CD4-positive, alpha-beta T cell treated with Interleukin-10 for 1 hour (primary cell): ENCODE results near the gene AFG1L.
"Not testable (repeated sequence)": the region's sequence is repeated elsewhere in the genome, so short reads cannot be mapped to it uniquely, and the experiment has no call there.

ENCODE experiments used
- DNase-seq: peaks from one replicate; pipeline ENCODE4 v3.0.0-alpha.2; 2020

The AFG1L gene

DNA sequence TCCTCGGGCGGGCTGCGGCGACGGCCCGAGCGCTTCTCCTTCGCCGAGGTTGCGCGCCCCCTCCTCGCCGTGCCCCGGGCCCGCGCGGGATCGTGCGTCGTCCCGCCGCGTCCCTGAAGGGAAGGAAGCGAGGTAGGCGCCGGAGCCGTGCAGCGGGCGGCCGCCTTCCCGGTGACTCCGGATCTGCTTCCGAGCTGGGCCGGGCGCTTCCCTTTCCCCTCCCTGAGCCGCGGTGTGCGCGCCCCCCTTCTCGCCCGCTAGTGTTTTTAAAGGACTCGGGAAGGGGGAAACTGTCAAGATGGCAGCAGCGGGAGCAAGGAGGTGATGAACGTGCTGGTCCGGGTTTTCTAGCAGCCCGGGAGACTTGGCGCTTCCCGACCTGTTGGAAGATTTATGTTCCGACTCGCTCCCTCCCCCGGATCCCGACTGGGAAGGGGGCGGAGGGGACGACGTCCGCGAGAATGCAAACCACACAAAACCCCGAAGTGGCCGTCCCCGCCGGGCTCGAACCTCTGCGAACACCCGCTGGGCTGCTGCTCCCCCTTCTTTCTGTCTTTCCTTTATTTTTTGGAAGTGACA lies 265.1 kb downstream of the AFG1L start:
- DNase-seq: no peak

DNA sequence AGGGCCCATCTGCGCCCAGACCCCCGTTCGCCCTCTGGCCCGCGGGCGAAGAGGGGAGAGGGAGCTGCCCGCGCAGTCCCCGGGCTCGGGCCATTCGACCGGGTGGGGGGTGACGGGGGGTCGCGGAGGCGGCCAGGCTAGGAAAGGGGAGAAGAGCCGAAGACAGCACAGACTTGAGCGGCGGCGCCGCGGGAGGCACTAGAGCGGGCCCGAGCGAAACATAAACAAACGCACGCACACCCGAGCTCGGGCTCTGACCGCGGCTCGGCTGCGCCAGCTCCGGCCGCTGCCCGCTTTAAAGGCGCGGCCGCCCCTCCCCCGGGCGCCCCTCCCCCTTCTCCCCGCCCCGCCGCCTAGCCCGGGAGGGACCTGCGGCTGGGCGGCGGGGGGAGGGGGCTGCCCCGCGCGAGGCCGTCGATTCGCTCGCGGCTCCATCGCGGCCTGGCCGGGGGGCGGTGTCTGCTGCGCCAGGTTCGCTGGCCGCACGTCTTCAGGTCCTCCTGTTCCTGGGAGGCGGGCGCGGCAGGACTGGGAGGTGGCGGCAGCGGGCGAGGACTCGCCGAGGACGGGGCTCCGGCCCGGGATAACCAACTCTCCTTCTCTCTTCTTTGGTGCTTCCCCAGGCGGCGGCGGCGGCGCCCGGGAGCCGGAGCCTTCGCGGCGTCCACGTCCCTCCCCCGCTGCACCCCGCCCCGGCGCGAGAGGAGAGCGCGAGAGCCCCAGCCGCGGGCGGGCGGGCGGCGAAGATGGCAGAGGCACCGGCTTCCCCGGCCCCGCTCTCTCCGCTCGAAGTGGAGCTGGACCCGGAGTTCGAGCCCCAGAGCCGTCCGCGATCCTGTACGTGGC lies 265.8 kb downstream of the AFG1L start, which contains the start of gene FOXO3:
Gene FOXO3 (plus strand): TSS at position 455 of the 846 bp plus-strand sequence. CDS start 292 bp downstream, at position 747.
- DNase-seq: peak; percentile 80

DNA sequence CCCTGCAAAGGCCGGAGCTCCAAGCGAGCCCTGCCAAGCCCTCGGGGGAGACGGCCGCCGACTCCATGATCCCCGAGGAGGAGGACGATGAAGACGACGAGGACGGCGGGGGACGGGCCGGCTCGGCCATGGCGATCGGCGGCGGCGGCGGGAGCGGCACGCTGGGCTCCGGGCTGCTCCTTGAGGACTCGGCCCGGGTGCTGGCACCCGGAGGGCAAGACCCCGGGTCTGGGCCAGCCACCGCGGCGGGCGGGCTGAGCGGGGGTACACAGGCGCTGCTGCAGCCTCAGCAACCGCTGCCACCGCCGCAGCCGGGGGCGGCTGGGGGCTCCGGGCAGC lies 266.4 kb downstream of the AFG1L start:
- not testable (repeated sequence) for DNase-seq

DNA sequence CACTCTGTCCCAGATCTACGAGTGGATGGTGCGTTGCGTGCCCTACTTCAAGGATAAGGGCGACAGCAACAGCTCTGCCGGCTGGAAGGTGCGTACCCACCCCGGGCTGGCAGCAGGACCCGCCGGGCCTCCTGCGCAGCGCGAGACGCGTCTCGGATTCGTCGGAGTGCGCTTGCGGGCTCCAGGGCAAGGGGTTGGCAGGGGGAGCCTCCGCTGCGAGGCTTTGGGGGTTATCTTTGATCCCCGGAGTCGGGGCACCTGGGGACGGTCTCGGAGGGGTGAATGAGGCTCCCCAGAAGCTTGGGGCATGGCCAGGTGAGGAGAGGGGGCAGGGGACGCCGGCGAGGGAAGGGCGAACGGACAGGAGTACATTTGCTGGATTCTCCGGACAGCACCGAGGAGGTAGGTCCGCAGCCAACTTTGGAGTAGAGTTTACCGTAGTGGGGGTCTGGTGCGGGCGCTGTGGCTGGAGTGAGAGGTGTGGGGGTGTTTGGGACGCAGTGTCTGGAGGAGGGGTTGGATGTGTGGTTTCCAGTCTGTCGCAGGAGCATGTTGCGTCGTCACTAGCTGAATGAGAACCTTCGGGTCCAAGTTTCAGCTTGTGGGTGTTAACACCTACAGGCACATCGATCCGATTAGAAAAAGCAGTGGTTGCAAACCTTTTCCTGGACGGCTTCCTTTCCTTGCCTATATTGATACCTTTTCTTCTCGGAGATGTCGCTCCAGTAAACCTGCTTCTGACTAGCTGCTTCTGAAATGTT lies 267.1 kb downstream of the AFG1L start:
- no peak for DNase-seq

DNA sequence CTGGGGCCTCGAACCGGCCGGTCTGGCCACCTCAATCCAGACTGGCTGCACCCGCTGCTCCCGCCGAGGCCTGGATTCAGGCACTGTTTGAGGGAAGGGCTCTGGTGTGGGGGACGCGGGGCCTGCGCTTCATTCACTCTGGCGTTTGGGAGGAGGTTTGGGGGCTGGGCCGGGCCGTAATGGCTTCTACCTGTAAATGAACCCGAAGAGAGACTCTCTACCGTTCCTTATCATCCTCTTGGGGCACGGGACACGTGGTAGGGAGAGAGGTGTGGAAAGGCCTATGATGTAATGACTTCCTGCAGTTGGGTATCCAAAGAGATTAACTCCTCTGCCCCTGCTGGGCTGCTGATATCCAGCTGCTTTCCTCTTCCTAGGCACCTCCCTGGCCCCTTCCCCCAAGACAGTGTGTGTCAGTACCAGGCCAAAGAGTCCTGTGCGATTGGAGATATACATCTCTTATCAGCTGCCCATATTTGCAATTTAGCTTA lies 267.7 kb downstream of the AFG1L start:
- DNase-seq: peak; percentile 14

DNA sequence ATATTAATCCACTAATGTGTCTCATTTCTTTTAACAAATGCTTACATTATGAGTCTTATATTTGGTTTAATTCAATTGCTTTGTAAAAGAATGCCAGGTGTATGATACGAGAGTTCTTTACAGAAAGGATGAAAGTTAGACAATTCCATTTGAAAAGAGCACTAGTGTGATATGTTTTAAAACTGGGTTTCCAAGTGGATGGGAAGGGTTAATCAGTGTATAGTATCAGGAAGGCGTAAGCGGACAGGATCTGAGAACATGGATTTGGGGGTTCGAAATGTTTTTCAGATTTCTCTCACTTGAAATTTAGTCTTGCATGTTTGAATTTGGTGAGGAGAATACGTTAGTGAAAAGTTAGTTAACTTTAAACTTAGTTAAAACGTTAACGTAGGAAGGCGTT lies 268.4 kb downstream of the AFG1L start:
- DNase-seq: no peak

DNA sequence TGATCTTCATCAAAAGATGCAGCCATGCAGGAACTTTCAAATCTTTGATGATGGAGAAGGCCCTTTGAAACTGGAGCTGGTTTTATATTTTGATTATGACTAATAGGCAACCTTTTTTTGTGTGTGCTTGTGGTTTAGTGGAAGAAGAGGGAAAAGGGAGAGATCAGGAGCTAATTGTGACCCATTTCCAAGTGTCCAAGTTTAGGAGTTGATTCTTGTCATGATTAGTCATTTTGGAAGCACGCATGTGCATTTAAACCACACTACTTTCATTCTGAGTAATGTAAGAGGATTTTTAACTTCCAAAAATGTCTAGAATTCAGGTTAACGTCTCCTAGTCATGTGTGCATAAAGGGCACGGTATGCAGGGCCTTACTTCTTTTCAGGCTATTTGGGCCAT lies 269.3 kb downstream of the AFG1L start:
- DNase-seq: peak; percentile 14

DNA sequence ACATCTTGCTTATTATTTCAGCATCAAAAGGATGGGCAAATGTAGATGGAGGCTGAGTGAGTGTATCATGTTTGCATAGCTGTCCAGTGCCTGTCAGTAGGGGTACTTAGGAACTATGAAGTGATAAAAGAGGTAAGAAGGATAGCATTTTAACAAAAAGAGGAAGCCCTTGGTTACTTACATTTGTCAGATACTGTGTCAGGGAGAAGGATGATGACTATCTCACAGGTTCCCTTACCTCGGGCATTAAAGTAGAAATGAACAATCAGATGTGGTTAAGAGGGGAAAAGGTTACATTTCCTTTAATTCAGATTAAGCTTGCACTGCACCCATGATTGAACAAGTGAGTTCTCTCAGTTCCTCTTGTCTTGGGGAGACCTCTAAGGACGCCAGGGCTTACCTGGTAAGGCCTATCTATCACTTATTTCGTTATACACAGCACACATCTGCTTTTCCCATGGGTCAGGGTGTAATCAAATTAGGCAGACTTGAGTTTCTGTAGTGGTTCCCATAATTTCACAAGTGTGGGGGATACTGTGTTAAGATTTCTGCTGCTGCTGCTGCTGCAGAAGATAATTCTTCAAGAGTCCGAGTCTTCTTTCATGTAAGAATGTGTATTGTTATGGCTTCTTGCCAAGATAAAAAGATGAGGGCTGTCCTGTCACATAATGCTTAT lies 270.4 kb downstream of the AFG1L start:
- DNase-seq: peak; percentile 64

DNA sequence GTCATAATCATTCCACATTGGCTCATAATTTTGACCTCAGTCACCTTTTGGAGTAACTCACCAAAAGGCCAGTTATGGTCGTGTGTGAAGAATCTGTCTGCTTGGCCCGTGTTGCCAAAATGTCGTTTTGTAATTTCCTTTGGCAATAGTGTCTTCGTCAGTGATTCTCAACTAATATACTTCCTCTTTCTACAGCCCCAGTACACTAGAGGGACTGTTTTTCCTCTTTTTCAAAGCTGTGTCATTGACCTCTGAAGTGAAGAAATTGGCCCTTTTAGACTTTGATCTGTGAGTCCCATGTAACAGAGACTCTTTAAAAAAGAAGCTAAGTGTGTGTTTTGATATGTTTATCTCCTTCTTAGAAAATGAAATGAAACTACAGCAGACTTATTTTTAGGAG lies 271.0 kb downstream of the AFG1L start:
- peak; percentile 33 for DNase-seq

DNA sequence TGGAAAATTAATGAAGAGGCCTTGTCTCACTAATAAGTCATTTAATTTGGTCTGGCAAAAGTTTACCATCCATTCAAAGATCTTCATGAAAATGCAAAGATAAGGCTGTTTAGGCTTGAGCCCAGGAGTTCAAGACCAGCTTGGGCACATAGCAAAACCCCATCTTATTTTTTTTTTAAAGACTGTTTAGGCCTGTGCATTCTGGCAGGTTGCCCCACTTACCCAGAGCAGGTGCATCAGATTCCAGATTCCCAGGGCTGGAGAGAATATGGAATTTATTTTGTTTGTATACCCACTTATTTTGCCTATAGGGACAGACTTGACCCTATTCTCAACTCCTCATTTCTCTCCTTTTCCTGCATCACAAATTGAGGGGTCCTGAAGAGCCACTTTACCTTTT lies 271.6 kb downstream of the AFG1L start:
- no peak for DNase-seq

DNA sequence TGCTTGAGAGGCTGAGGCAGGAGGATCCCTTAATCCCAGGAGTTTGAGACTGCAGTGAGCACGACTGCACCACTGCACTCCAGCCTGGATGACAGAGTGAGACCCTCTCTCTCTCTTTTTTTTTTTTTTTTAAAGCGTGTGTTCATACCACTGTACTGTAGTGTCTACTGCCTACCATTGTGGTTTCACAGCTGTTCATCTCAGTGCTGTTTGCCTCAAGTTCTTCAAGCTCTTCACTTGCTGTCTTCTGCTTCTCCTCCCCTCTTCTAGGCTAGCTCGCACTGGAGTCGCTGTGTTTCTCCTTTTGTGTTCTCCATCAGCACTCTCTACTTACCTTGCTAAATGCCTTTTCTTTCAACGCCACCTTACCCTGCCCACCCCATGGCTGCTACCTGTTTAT lies 273.2 kb downstream of the AFG1L start:
- no peak for DNase-seq

DNA sequence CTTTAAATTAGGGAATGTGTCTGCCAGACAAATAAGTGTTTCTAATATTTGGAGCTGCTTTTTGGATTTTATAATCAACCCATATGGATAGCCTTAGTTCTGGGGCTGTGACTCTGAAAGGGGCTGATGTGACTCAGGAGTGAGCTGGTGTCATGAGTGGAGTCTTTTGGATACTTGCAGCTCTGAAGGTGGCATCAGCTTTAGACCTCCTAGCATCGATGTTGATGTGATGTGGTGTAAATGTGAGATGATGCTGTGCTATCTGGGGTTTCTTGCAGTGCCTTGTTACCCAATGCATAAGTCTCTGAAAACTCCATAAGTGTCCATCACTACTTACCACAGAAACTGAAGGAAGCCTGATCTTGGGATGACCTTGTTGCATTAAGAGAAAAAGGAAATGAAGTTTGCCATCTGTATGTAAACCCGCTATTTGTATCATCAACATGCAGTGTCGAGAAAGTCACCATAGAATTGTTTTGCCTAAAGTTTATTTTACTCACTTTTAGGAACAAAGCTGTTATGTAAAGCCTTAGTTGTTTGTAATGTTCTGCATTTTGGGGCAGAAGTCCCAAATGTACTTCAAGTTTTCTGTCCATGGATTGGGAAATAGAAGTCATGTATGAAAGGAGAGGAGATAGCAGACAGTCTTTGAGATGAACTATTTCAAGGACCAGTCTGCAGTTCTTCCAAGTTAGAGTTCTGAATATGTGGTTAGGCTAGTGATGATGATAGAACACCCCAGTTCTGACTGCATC lies 273.9 kb downstream of the AFG1L start:
- no peak for DNase-seq

DNA sequence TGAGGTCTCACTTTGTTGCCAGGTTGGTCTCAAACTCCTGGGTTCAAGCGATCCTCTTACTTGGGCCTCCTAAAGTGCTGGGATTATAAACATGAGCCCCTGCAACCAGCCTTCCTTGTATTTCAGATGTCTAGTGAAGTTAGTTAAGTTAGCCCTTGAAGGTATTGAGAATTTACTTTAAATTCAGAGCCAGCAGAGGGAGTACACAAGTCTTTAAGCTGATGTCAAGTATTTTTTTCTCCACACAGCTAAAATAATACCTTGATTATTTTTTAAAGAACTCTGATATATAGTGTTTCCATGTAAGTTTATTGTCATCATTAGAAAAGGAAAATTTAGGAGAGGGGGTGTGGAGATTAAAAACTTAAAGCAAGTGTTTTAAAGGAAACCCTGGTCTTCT lies 275.7 kb downstream of the AFG1L start:
- no peak for DNase-seq

DNA sequence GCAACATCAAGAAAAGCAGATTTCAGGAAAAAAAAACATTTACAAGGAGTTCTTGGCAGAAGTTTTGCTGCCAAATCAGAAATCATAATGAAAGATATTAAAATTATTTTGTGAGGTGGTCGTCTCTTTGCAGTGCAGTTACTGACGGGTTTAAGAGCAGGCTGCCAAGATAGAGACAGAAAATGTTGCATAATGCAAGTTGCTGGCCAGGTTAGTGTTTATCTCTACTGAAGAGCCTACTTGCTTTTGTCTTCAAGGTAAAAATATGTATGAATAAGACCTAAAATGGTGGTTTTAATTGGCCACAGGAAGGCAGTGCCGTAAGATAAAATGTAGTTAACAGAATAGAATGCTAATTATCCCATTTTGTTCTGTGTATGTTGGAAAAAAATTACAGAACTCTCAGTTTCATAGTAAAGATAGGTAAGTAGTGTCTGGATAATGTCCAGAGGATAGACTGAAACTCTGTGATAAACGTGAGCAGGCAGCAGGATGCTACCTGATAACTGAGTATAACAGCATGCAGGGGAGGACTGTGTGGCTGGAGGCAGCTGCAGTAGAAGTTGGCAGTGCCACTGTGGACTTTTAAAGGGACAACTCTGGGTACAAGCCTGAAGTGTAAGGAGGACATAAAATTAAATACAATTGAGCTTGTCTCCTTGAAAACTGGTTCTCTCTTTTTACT lies 279.7 kb downstream of the AFG1L start:
- no peak for DNase-seq
